T-cell (primary cell): Measurements from ENCODE around the gene TAT. TPM values are rescaled to one million over a fixed set of nuclear protein-coding genes. Genes with fewer than 3 reads are reported as not detected.
"Not testable (repeated sequence)": the region's sequence is repeated elsewhere in the genome, so short reads cannot be mapped to it uniquely, and the experiment has no call there.

Experiments used
- ATAC-seq, 4 experiments: fragments of 200-7000 bp in 3 of 4; fragments of 150-1000 bp in 1 of 4; cut with Tn5 transposase; replicated peaks in 1 of 4; 1 replicate in 3 of 4; 2 replicates in 1 of 4; pipeline ENCODE4 v1.10.0; 2021; ENCODE audit warnings: moderate library complexity in 3 of 4, mild to moderate bottlenecking in 2 of 4, moderate number of reproducible peaks in 1 of 4
- CTCF ChIA-PET, 2 donors: fragments of 300-600 bp; sonication (Branson Sonifier 250); formaldehyde crosslinking; loops; one replicate each; lab custom pipeline; 2022; ENCODE audit warnings: antibody characterized with exemption in 2 of 2; lab: Charles Lee
- POLR2A ChIA-PET, 2 donors: fragments of 300-600 bp; sonication (Branson Sonifier 250); formaldehyde crosslinking; loops; one replicate each; lab custom pipeline; 2022; ENCODE audit warnings: antibody characterized with exemption in 2 of 2; lab: Charles Lee
- DNase-seq, 35 experiments: peaks; one replicate each; pipeline versions ENCODE4 v3.0.0 to v3.0.0-alpha.2; 2013 to 2023
- H3K27ac ChIP-seq: one replicate; pipeline ENCODE4 v1.5.1; 2013; ENCODE audit warnings: low read length
- H3K27me3 ChIP-seq, 2 experiments: replicated peaks in 1 of 2; 1 replicate in 1 of 2; 2 replicates in 1 of 2; pipeline versions ENCODE4 v1.6.1 to v1.7.0; 2013; ENCODE audit warnings: low read length in 1 of 2, mixed read lengths in 1 of 2; ENCODE audit not compliant: control insufficient read depth in 2 of 2, insufficient read depth in 2 of 2; ENCODE audit errors: extremely low read depth in 1 of 2
- H3K36me3 ChIP-seq, 2 donors: 1 replicate in 1 of 2; 2 replicates in 1 of 2; pipeline versions ENCODE4 v1.6.1 to v1.7.0; 2013; ENCODE audit warnings: low read length in 1 of 2; ENCODE audit not compliant: control insufficient read depth in 2 of 2, insufficient read depth in 1 of 2; ENCODE audit errors: extremely low read depth in 1 of 2
- H3K4me1 ChIP-seq, 2 experiments: 1 replicate in 1 of 2; 2 replicates in 1 of 2; pipeline versions ENCODE4 v1.6.1 to v1.7.0; 2013; ENCODE audit warnings: low read length in 2 of 2, mixed read lengths in 1 of 2; ENCODE audit not compliant: insufficient read depth in 2 of 2, control insufficient read depth in 1 of 2; ENCODE audit errors: extremely low read depth in 1 of 2
- H3K4me3 ChIP-seq, 2 donors: 1 replicate in 1 of 2; 2 replicates in 1 of 2; pipeline versions ENCODE4 v1.5.1 to v1.7.0; 2013; ENCODE audit warnings: mild to moderate bottlenecking in 2 of 2, low read length in 1 of 2, moderate library complexity in 1 of 2; ENCODE audit not compliant: control insufficient read depth in 1 of 2; ENCODE audit errors: extremely low read depth in 1 of 2
- H3K9me3 ChIP-seq: 2 replicates; pipeline ENCODE4 v1.7.0; 2013
- H3K27ac Mint-ChIP-seq, 2 donors: one replicate each; pipeline ENCODE4 v1.8.0; 2020 to 2021; ENCODE audit warnings: mild to moderate bottlenecking in 2 of 2, mixed read lengths in 2 of 2
- H3K27me3 Mint-ChIP-seq, 2 donors: one replicate each; pipeline ENCODE4 v1.8.0; 2021 to 2022; ENCODE audit warnings: mixed read lengths in 2 of 2
- H3K36me3 Mint-ChIP-seq: one replicate; pipeline ENCODE4 v1.8.0; 2021; ENCODE audit warnings: mixed read lengths
- H3K4me1 Mint-ChIP-seq, 3 donors: one replicate each; pipeline ENCODE4 v1.8.0; 2020 to 2022; ENCODE audit warnings: mixed read lengths in 3 of 3, mild to moderate bottlenecking in 1 of 3
- H3K4me3 Mint-ChIP-seq, 3 donors: one replicate each; pipeline ENCODE4 v1.8.0; 2020 to 2022; ENCODE audit warnings: mild to moderate bottlenecking in 3 of 3, mixed read lengths in 3 of 3, moderate library complexity in 3 of 3
- H3K9me3 Mint-ChIP-seq, 3 donors: one replicate each; pipeline ENCODE4 v1.8.0; 2020 to 2022; ENCODE audit warnings: mixed read lengths in 3 of 3
- WGBS: methylation state at CpG from one replicate; pipeline ENCODE4 v1.1.5; 2013; ENCODE audit warnings: missing lambda C conversion rate; ENCODE audit not compliant: insufficient coverage; 5-methylcytosine and 5-hydroxymethylcytosine counted together
- total RNA-seq, 35 experiments: library from RNA in 6 of 35; stranded (reverse) in 6 of 35; fragments of 120-200 nt in 1 of 35; gene quantifications; one replicate each; pipeline versions ENCODE4 v1.2.1 to v1.2.4 and lab custom pipeline; 2013 to 2026

The TAT gene
- total RNA-seq, 5 donors from 2014 or later (not counting 1 experiment from before 2014, with no cell fraction given) = 0.49 to 1.1 (median 0.66) TPM; not detected in 2

- CTCF ChIA-PET, H3K36me3 Mint-ChIP-seq, H3K36me3 ChIP-seq, DNase-seq, H3K27ac ChIP-seq, H3K4me1 Mint-ChIP-seq, H3K4me3 ChIP-seq, H3K9me3 Mint-ChIP-seq, H3K4me3 Mint-ChIP-seq, H3K27ac Mint-ChIP-seq, ATAC-seq, H3K4me1 ChIP-seq, POLR2A ChIA-PET, H3K9me3 ChIP-seq: not testable (repeated sequence)
- no CpG with 5 or more reads among the region's 30 CpGs for WGBS
- peaks cover 0 to 10% of the 10 kb centered on the region in 2 experiments for H3K27me3 ChIP-seq
- peaks cover 51 to 56% of the 10 kb centered on the region in 2 donors for H3K27me3 Mint-ChIP-seq
Measured at GRCh38 chr16:71589334-71589733, 12.4 kb upstream of the TAT start.

- WGBS = 81% methylated on average over 3 of the region's 4 CpGs
- no peaks in the 10 kb centered on the region for H3K36me3 ChIP-seq
- POLR2A ChIA-PET = interaction anchor here in 1 of 2 donors (0.5 kb wide), 1 partner anchor 117 kb away, joined by 3 read pairs; no protein-coding TSS in a partner anchor
- H3K4me1 ChIP-seq = no peaks in the 10 kb centered on the region
- CTCF ChIA-PET = no interaction called here
- no peak overlapping the region for H3K27ac ChIP-seq
- H3K27me3 ChIP-seq = no peaks in the 10 kb centered on the region
- DNase-seq (no peak), ATAC-seq (no peak)
- no peaks in the 10 kb centered on the region for H3K9me3 ChIP-seq
- H3K27me3 Mint-ChIP-seq = peaks cover 28 to 34% of the 10 kb centered on the region in 2 donors
- H3K9me3 Mint-ChIP-seq = no peaks in the 10 kb centered on the region
- H3K36me3 Mint-ChIP-seq = no peaks in the 10 kb centered on the region
- no peaks in the 10 kb centered on the region for H3K4me1 Mint-ChIP-seq
- no peak overlapping the region for H3K4me3 ChIP-seq
- H3K27ac Mint-ChIP-seq = no peak overlapping the region
- no peak overlapping the region for H3K4me3 Mint-ChIP-seq
Measured at GRCh38 chr16:71585318-71585703, 8.4 kb upstream of the TAT start.

GRCh38 chr16:71584543-71585317 lies 7.8 kb upstream of the TAT start:
- Mint-ChIP-seq H3K27ac (no peak overlapping the region), H3K4me1 (no peaks in the 10 kb centered on the region), H3K4me3 (no peak overlapping the region), H3K36me3 (no peaks in the 10 kb centered on the region), H3K27me3 (peaks cover 31 to 34% of the 10 kb centered on the region in 2 donors), H3K9me3 (no peaks in the 10 kb centered on the region)
- H3K27me3 ChIP-seq = no peaks in the 10 kb centered on the region
- H3K27ac ChIP-seq = no peak overlapping the region
- CTCF ChIA-PET = interaction anchor here in 1 of 2 donors (0.9 kb wide), 1 partner anchor 24 kb away, joined by 3 read pairs; no protein-coding TSS in a partner anchor
- no peaks in the 10 kb centered on the region for H3K36me3 ChIP-seq
- POLR2A ChIA-PET = interaction anchor here in 1 of 2 donors (0.5 kb wide), 1 partner anchor 118 kb away, joined by 3 read pairs; no protein-coding TSS in a partner anchor
- no peak overlapping the region for H3K4me3 ChIP-seq
- ATAC-seq (no peak), DNase-seq (no peak)
- H3K4me1 ChIP-seq = no peaks in the 10 kb centered on the region
- WGBS = 83% methylated on average over 3 of the region's 3 CpGs
- H3K9me3 ChIP-seq = no peaks in the 10 kb centered on the region

- CTCF ChIA-PET = interaction anchor here in 1 of 2 donors (0.7 kb wide), 1 partner anchor 13 kb away, joined by 4 read pairs; no protein-coding TSS in a partner anchor
- H3K27ac Mint-ChIP-seq, H3K36me3 Mint-ChIP-seq, H3K27ac ChIP-seq, H3K9me3 ChIP-seq, DNase-seq, H3K4me1 Mint-ChIP-seq, H3K27me3 ChIP-seq, H3K36me3 ChIP-seq, H3K9me3 Mint-ChIP-seq, H3K4me3 Mint-ChIP-seq, POLR2A ChIA-PET, H3K4me3 ChIP-seq, ATAC-seq, H3K4me1 ChIP-seq: not testable (repeated sequence)
- no CpG with 5 or more reads among the region's 5 CpGs for WGBS
- H3K27me3 Mint-ChIP-seq = peaks cover 26 to 29% of the 10 kb centered on the region in 2 donors
Measured at GRCh38 chr16:71582553-71582848, 5.6 kb upstream of the TAT start.

- ATAC-seq = no peak
- Histone ChIP-seq H3K36me3 (no peaks in the 10 kb centered on the region), H3K27ac (no peak overlapping the region), H3K9me3 (no peaks in the 10 kb centered on the region), H3K27me3 (peaks cover 6 to 8% of the 10 kb centered on the region in 2 experiments), H3K4me1 (no peaks in the 10 kb centered on the region), H3K4me3 (no peak overlapping the region)
- ChIA-PET CTCF (no interaction called here), POLR2A (no interaction called here)
- Mint-ChIP-seq H3K27me3 (peaks cover 10 to 21% of the 10 kb centered on the region in 2 donors), H3K36me3 (no peaks in the 10 kb centered on the region), H3K4me3 (no peak overlapping the region), H3K27ac (no peak overlapping the region), H3K9me3 (no peaks in the 10 kb centered on the region), H3K4me1 (no peaks in the 10 kb centered on the region)
- no peak for DNase-seq
Measured at GRCh38 chr16:71574702-71575101, 2.2 kb downstream of the TAT start.

DNA sequence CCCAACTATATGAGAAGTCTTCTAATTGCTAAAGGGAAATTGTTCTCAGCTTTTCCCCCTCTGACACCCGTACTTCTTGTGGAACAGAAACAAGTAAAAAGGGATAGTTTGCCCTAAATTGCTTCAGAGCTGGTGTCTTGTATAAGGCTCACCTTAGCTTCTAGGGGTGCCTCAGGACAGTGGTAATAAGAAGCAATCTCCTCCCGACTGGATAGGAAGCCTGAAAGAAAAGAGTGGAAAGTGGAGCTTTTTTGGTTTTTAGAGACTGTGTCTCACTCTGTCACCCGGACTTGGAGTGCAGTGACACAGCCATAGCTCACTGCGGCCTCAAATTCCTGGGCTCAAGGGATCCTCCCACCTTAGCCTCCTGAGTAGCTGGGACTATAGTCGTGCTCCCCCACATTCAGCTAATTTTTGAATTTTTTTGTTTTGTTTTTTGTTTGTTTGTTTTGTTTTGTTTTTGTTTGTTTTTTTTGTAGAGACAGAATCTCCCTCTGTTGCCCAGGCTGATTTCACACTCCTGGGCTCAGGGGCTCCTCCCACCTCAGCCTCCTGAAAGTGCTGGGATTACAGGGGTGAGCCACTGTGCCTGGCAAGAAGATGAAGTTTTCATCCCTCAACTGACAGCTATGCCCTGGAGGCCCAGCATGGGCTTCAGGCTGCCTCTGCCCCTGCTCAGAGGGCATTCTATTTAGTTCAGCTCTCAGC lies 3.4 kb downstream of the TAT start:
- no peaks in the 10 kb centered on the region for H3K4me1 ChIP-seq
- ChIA-PET CTCF (no interaction called here), POLR2A (interaction anchor here in 1 of 2 donors (0.5 to 0.7 kb wide), 2 partner anchors 8 to 10 kb away, joined by 4 to 6 read pairs; no protein-coding TSS in a partner anchor)
- no CpG with 5 or more reads among the region's 5 CpGs for WGBS
- no peak overlapping the region for H3K27ac Mint-ChIP-seq
- H3K4me3 ChIP-seq = no peak overlapping the region
- H3K36me3 Mint-ChIP-seq = no peaks in the 10 kb centered on the region
- ATAC-seq (no peak), DNase-seq (no peak)
- H3K4me1 Mint-ChIP-seq = no peaks in the 10 kb centered on the region
- no peaks in the 10 kb centered on the region for H3K36me3 ChIP-seq
- H3K27me3 Mint-ChIP-seq = peaks cover 10 to 22% of the 10 kb centered on the region in 2 donors
- H3K9me3 ChIP-seq = no peaks in the 10 kb centered on the region
- H3K27me3 ChIP-seq = peaks cover 6 to 11% of the 10 kb centered on the region in 2 experiments
- H3K9me3 Mint-ChIP-seq = no peaks in the 10 kb centered on the region
- H3K27ac ChIP-seq = no peak overlapping the region
- no peak overlapping the region for H3K4me3 Mint-ChIP-seq
